Upper lobe of right lung (tissue), 1 donor: ENCODE data around the gene TBX1. TPM values are rescaled to one million over a fixed set of nuclear protein-coding genes. Genes with fewer than 3 reads are reported as not detected.
"Not testable (repeated sequence)": the region's sequence is repeated elsewhere in the genome, so short reads cannot be mapped to it uniquely, and the experiment has no call there.

Source experiments
- ATAC-seq: fragments of 200-7000 bp; cut with Tn5 transposase; one replicate; pipeline ENCODE4 v1.9.1; 2020; ENCODE audit warnings: mild to moderate bottlenecking, moderate library complexity
- DNase-seq: peaks from one replicate; pipeline ENCODE4 v3.0.0-alpha.2; 2020
- H3K27ac ChIP-seq: fragments of 200-600 bp; one replicate; pipeline ENCODE4 v1.8.0; 2022
- H3K27me3 ChIP-seq: fragments of 200-600 bp; one replicate; pipeline ENCODE4 v1.8.0; 2022; ENCODE audit warnings: mild to moderate bottlenecking
- H3K36me3 ChIP-seq: fragments of 200-600 bp; one replicate; pipeline ENCODE4 v1.8.0; 2022
- H3K4me1 ChIP-seq: fragments of 200-600 bp; one replicate; pipeline ENCODE4 v1.8.0; 2022
- H3K4me3 ChIP-seq: fragments of 200-600 bp; one replicate; pipeline ENCODE4 v1.8.0; 2022; ENCODE audit warnings: mild to moderate bottlenecking
- H3K9me3 ChIP-seq: fragments of 200-600 bp; one replicate; pipeline ENCODE4 v1.8.0; 2022
- intact Hi-C: fragments of 100-400 bp; cut with DNase I; formaldehyde crosslinking; loops from one replicate; pipeline ENCODE4 v1.11.0; 2022
- total RNA-seq: library from RNA; stranded (reverse); fragmentation: NEBNext Ultra II Directional; extraction: Animal tissue kit (Norgen Biotek cat#: 25700); gene quantifications from one replicate; pipeline ENCODE4 v1.2.1, GENCODE V29; 2021
- TF ChIP-seq, protein P1 (sequence below): fragments of 200-600 bp; IDR thresholded peaks from one replicate; pipeline ENCODE4 v1.8.0; 2022; ENCODE audit warnings: antibody characterized with exemption
- donor health status: DM: no; HTN: yes; CAD: no; lungs with severe emphysema.

TBX1 gene
- total RNA-seq, 1 donor from 2014 or later, result 15.4 TPM

DNA sequence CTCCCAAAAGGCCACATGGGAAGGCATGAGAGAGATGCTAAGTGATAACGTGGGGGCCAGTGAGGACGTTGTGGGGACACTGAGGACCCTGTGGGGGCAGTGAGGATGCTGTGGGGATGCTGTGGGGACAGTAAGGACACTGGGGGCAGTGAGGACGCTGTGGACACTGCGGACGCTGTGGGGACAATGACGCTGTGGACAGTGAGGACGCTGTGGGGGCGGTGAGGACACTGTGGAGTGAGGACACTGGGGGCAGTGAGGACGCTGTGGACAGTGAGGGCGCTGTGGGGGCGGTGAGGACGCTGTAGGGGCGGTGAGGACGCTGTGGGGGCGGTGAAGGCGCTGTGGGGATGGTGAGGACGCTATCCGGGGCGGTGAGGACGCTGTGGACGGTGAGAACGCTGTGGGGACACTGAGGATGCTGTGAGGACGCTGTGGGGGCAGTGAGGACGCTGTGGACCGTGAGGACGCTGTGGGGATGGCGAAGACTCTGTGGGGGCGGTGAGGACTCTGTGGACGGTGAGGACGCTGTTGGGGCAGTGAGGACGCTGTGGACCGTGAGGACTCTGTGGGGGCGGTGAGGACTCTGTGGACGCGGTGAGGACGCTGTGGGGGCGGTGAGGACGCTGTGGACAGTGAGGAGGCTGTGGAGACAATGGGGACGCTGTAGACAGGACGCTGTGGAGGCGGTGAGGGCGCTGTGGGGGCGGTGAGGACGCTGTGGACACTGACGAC, 35.5 kb upstream of the TBX1 start:
- Histone ChIP-seq H3K27ac (no peak overlapping the region), H3K36me3 (no peaks in the 10 kb centered on the region), H3K27me3 (peaks cover 10% of the 10 kb centered on the region), H3K4me3 (no peak overlapping the region), H3K9me3 (no peaks in the 10 kb centered on the region), H3K4me1 (peaks cover 12% of the 10 kb centered on the region)
- TF ChIP-seq, protein P1, sequence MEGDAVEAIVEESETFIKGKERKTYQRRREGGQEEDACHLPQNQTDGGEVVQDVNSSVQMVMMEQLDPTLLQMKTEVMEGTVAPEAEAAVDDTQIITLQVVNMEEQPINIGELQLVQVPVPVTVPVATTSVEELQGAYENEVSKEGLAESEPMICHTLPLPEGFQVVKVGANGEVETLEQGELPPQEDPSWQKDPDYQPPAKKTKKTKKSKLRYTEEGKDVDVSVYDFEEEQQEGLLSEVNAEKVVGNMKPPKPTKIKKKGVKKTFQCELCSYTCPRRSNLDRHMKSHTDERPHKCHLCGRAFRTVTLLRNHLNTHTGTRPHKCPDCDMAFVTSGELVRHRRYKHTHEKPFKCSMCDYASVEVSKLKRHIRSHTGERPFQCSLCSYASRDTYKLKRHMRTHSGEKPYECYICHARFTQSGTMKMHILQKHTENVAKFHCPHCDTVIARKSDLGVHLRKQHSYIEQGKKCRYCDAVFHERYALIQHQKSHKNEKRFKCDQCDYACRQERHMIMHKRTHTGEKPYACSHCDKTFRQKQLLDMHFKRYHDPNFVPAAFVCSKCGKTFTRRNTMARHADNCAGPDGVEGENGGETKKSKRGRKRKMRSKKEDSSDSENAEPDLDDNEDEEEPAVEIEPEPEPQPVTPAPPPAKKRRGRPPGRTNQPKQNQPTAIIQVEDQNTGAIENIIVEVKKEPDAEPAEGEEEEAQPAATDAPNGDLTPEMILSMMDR, result no peak
- intact Hi-C loops, result no loop called here
- DNase-seq, result no peak
- ATAC-seq, result no peak

DNA sequence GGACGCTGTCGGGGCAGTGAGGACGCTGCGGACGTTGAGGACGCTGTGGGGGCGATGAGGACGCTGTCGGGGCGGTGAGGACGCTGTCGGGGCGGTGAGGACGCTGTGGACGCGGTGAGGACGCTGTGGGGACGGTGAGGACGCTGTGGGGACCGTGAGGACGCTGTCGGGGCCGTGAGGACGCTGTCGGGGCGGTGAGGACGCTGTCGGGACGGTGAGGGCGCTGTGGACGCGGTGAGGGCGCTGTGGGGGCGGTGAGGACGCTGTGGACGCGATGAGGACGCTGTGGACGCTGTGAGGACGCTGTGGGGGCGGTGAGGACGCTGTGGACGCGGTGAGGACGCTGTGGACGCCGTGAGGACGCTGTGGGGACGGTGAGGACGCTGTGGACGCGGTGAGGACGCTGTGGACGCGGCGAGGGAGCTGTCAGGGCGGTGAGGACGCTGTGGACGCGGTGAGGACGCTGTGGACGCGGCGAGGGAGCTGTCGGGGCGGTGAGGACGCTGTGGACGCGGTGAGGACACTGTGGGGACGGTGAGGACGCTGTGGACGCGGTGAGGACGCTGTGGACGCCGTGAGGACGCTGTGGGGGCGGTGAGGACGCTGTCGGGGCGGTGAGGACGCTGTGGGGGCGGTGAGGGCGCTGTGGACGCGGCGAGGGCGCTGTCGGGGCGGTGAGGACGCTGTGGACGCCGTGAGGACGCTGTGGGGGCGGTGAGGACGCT, 34.4 kb upstream of the TBX1 start:
- H3K27me3 ChIP-seq, DNase-seq, H3K4me3 ChIP-seq, intact Hi-C loops, ATAC-seq, H3K36me3 ChIP-seq, H3K9me3 ChIP-seq, H3K27ac ChIP-seq: not testable (repeated sequence)
- H3K4me1 ChIP-seq, result peaks cover 16% of the 10 kb centered on the region

DNA sequence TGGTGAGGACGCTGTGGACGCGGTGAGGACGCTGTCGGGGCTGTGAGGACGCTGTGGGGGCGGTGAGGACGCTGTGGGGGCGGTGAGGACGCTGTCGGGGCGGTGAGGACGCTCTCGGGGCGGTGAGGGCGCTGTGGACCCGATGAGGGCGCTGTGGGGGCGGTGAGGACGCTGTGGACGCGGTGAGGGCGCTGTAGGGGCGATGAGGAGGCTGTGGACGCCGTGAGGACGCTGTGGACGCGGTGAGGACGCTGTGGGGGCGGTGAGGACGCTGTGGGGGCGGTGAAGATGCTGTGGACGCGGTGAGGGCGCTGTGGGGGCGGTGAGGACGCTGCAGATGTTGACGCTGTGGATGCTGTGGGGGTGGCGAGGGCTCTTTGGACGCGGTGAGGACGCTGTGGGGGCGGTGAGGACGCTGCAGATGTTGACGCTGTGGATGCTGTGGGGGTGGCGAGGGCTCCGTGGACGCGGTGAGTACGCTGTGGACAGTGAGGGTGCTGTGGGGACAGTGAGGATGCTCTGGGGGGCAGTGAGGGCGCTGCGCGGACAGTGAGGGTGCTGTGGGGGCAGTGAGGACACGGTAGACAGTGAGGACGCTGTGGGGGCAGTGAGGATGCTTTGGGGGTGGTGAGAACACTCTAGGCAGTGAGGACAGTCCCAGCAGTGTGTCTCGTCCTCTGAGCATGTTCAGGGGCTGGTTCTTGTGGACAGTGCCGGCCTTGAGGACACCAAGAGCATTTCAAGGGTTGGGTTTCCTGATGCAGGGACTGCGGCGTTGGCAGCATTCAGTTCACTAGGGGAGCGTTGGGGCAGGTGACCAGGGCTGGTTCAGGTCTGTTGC, 33.0 kb upstream of the TBX1 start:
- Histone ChIP-seq H3K27ac (no peak overlapping the region), H3K27me3 (peaks cover 7% of the 10 kb centered on the region), H3K4me1 (peaks cover 16% of the 10 kb centered on the region), H3K9me3 (no peaks in the 10 kb centered on the region), H3K36me3 (no peaks in the 10 kb centered on the region), H3K4me3 (no peak overlapping the region)
- TF ChIP-seq, protein P1, result no peak
- DNase-seq (no peak), ATAC-seq (no peak)
- intact Hi-C loops, result no loop called here

DNA sequence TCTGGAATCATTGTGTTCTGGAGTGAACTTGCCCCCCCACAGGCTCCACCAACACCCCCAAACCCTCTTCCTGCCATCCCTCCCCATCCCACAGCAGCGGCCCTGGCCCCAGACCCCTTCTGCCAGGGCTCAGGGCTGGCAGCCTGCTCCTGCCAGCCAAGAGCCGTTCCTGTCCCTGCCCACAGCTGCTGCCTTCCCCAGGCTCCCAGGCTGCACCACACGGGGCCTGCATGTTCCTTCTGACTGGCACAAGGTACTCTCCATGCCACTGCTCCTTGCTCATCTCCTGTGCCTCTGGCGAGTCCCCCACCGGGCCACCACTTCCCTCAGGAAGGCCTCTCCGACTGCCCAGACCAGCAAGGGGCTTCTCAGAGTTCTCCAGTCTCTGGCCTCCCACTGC, 32.3 kb upstream of the TBX1 start:
- Histone ChIP-seq H3K36me3 (no peaks in the 10 kb centered on the region), H3K4me1 (peaks cover 9% of the 10 kb centered on the region), H3K27ac (no peak overlapping the region), H3K4me3 (no peak overlapping the region), H3K9me3 (no peaks in the 10 kb centered on the region), H3K27me3 (no peaks in the 10 kb centered on the region)
- ATAC-seq (no peak), DNase-seq (no peak)
- TF ChIP-seq, protein P1, result no peak
- intact Hi-C loops, result no loop called here

DNA sequence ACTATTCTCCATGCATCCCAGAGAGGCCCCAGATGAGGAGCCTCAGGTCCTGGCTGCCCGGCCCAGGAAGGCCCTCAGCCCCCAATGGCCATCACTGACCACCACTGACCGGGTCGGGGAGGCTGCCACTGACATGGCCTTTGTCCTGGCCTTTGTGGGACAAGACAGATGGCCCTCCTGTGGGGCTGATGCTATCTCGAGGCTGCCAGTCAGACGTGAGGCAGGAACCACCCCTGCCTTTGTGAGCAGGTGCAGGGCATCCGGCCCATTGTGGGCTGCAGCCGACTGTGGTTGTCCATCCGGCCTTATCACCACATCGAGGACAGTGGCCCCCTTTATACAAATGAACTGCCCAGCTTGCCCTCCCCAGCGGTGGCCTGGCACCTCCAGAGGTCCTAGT, 31.7 kb upstream of the TBX1 start:
- intact Hi-C loops, result no loop called here
- no peak for ATAC-seq
- H3K27ac ChIP-seq, result no peak overlapping the region

More for the DNA sequence above, 31.7 kb upstream of the TBX1 start:
- DNase-seq, result no peak
- H3K9me3 ChIP-seq, result no peaks in the 10 kb centered on the region
- H3K27me3 ChIP-seq, result no peaks in the 10 kb centered on the region
- no peaks in the 10 kb centered on the region for H3K36me3 ChIP-seq
- TF ChIP-seq, protein P1, result no peak
- no peak overlapping the region for H3K4me3 ChIP-seq
- peaks cover 3% of the 10 kb centered on the region for H3K4me1 ChIP-seq
